ENCODE data around the gene LRFN4. TPM values are rescaled to one million over a fixed set of nuclear protein-coding genes. Genes with fewer than 3 reads are reported as not detected.

Gene LRFN4
- total and polyA plus RNA-seq, 10 of the 15 experiments (the other 5 are each of a cell fraction or from before 2014, with no cell fraction given) = 0.03 to 43.8 (median 4.9) TPM

GRCh38 chr11:66854729-66855211 lies 2.1 kb upstream of the LRFN4 start:
- Histone ChIP-seq H4K20me1 (ENCODE audit: control insufficient read depth, insufficient read depth) (no peaks in the 10 kb centered on the region), H3K4me1 (ENCODE audit: control insufficient read depth, insufficient read depth, low read length) (peaks cover 6% of the 10 kb centered on the region), H3K4me3 (no peak overlapping the region), H3K27ac (ENCODE audit: control insufficient read depth, insufficient read depth) (no peak overlapping the region), H2AFZ (ENCODE audit: control insufficient read depth, low read depth, low read length) (no peak overlapping the region), H3K4me2 (ENCODE audit: control insufficient read depth, insufficient read depth) (no peak overlapping the region), H3K9me3 (replicated peaks; ENCODE audit: control insufficient read depth, insufficient read depth, low read length) (no peaks in the 10 kb centered on the region), H3K27me3 (replicated peaks in 1 of 2; ENCODE audit: control insufficient read depth in 2 of 2, insufficient read depth in 2 of 2, low read length in 1 of 2) (no peaks in the 10 kb centered on the region), H3K9ac (ENCODE audit: control insufficient read depth, insufficient read depth, low read length) (no peak overlapping the region), H3K36me3 (ENCODE audit: control insufficient read depth in 2 of 2, insufficient read depth in 2 of 2, low read length in 1 of 2) (no peaks in the 10 kb centered on the region), H3K79me2 (ENCODE audit: control insufficient read depth, insufficient read depth, low read length) (peaks cover 8% of the 10 kb centered on the region)
- WGBS (ENCODE audit: insufficient coverage, insufficient replicate concordance, low lambda C conversion rate, missing lambda C conversion rate) = 90% methylated on average over 15 of the region's 15 CpGs
- ChIA-PET POLR2A (interaction anchor here (1.0 to 2.7 kb wide), 2 partner anchors 11 to 260 kb away, joined by 3 to 49 read pairs; partner anchors contain the start of gene RCE1), RAD21 (ENCODE audit: unreplicated experiment) (interaction anchor here (1.3 kb wide), 1 partner anchor 251 kb away, joined by 3 read pairs; no protein-coding TSS in a partner anchor), CTCF (interaction anchor here (0.6 to 1.7 kb wide), 4 partner anchors 9 to 1627 kb away, joined by 3 to 5 read pairs (median 3); no protein-coding TSS in a partner anchor), SMC1A (ENCODE audit: uncharacterized antibody, unreplicated experiment) (interaction anchor here (1.1 to 2.2 kb wide), 2 partner anchors 12 to 26 kb away, joined by 3 to 14 read pairs; partner anchors contain the start of gene RCE1)
- in situ Hi-C loops (cut with MboI) = no loop called here
- no peak for FAIRE-seq
- intact Hi-C loops (cut with micrococcal nuclease; ENCODE audit: unreplicated experiment) = no loop called here
- TF ChIP-seq EGR1 (IDR thresholded peaks at IDR 0.05; ENCODE audit: borderline replicate concordance in 1 of 2, low read depth in 2 of 2, low read length in 2 of 2) = no peak
- no peak for TF ChIP-seq NFYA (IDR thresholded peaks at IDR 0.05; ENCODE audit: borderline replicate concordance, low read depth, low read length)
- TF ChIP-seq FOXK2 (IDR thresholded peaks at IDR 0.05) = no peak
- TF ChIP-seq ZNF274 (IDR thresholded peaks at IDR 0.05; ENCODE audit: insufficient read depth, insufficient read length) = no peak
- TF ChIP-seq PKNOX1 (IDR thresholded peaks at IDR 0.05) = no peak
- no peak for TF ChIP-seq IRF3 (IDR thresholded peaks at IDR 0.05)
- no peak for TF ChIP-seq SMAD5 (IDR thresholded peaks at IDR 0.05; ENCODE audit: low read depth)
- TF ChIP-seq MYC (IDR thresholded peaks at IDR 0.05; ENCODE audit: insufficient read depth, insufficient read length, insufficient replicate concordance, low read length, severe bottlenecking) = no peak
- no peak for TF ChIP-seq NR2F1 (conservative IDR thresholded peaks at IDR 0.05)
- TF ChIP-seq, protein P1, sequence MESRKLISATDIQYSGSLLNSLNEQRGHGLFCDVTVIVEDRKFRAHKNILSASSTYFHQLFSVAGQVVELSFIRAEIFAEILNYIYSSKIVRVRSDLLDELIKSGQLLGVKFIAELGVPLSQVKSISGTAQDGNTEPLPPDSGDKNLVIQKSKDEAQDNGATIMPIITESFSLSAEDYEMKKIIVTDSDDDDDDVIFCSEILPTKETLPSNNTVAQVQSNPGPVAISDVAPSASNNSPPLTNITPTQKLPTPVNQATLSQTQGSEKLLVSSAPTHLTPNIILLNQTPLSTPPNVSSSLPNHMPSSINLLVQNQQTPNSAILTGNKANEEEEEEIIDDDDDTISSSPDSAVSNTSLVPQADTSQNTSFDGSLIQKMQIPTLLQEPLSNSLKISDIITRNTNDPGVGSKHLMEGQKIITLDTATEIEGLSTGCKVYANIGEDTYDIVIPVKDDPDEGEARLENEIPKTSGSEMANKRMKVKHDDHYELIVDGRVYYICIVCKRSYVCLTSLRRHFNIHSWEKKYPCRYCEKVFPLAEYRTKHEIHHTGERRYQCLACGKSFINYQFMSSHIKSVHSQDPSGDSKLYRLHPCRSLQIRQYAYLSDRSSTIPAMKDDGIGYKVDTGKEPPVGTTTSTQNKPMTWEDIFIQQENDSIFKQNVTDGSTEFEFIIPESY (IDR thresholded peaks at IDR 0.05) = no peak
- TF ChIP-seq EZH2 (IDR thresholded peaks at IDR 0.05; ENCODE audit: borderline replicate concordance, control insufficient read depth, low read depth, low read length) = no peak
- no peak for ATAC-seq
- no TSS peak for BruUV-seq (replicated peaks)
- no peak for DNase-seq (ENCODE audit: low read depth, low spot score)
